ENCODE measurements around the gene RPL26. TPM values are rescaled to one million over a fixed set of nuclear protein-coding genes. Genes with fewer than 3 reads are reported as not detected.
"Not testable (repeated sequence)": the region's sequence is repeated elsewhere in the genome, so short reads cannot be mapped to it uniquely, and the experiment has no call there.

RPL26 gene
- total and polyA plus RNA-seq, 4 donors: 1,389 to 3,574 (median 1,470) TPM

DNA sequence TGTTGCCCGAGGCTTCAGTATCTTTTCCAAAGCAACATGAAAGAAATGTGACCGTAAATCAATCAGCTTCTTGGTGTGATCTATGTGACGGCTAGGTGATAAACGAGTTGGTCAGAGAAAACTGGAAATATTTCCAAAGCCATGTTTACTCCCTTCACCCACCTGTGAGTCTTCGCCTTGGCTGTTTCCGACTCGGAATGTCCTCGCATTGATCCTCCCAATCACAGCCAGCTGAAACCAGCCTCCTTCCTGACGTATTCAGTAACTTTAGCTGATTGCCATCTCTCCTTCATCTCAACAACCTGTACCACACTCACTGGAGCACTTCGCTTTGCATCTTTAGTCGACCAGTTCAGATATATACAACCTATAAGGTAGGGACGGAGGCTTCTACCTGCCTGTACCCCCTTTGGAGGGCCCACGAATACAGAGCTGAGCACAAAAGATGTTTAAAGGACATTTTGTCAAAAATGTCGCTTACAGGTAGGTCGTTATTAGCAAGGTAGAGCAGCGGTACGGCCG is 7.2 kb downstream of the RPL26 start:
- 10% methylated on average over 7 of the region's 18 CpGs for whole genome bisulfite sequencing (ENCODE audit: insufficient coverage)
- Histone ChIP-seq H3K4me3 (ENCODE audit: low read depth, low read length) (peak overlapping the region; percentile 91), H3K27me3 (ENCODE audit: control insufficient read depth, insufficient read depth, low read length) (no peaks in the 10 kb centered on the region), H3K36me3 (ENCODE audit: control insufficient read depth, insufficient read depth, low read length) (peaks cover 35% of the 10 kb centered on the region), H3K4me1 (ENCODE audit: control insufficient read depth, insufficient read depth, low read length) (peaks cover 19% of the 10 kb centered on the region), H3K27ac (ENCODE audit: low read depth, low read length) (peak overlapping the region; percentile 94), H3K9me3 (ENCODE audit: control insufficient read depth, insufficient read depth, low read length) (no peaks in the 10 kb centered on the region)
- DNase-seq (ENCODE audit: low read depth in 4 of 6, low spot score in 6 of 6): peak; percentile 11 to 79 (median 27)

DNA sequence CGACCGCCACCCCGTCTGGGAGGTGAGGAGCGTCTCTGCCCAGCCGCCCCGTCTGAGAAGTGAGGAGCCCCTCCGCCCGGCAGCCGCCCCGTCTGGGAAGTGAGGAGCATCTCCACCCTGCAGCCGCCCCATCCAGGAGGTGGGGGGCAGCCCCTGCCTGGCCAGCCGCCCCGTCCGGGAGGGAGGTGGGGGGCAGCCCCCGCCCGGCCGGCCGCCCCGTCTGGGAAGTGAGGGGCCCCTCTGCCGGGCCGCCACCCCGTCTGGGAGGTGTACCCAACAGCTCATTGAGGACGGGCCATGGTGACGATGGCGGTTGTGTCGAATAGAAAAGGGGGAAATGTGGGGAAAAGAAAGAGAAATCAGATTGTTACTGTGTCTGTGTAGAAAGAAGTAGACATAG is 9.1 kb downstream of the RPL26 start:
- peaks cover 34% of the 10 kb centered on the region for H3K36me3 ChIP-seq (ENCODE audit: control insufficient read depth, insufficient read depth, low read length)
- 97% methylated on average over 15 of the region's 26 CpGs for WGBS (ENCODE audit: insufficient coverage)
- H3K27ac ChIP-seq (ENCODE audit: low read depth, low read length): not testable (repeated sequence)

DNA sequence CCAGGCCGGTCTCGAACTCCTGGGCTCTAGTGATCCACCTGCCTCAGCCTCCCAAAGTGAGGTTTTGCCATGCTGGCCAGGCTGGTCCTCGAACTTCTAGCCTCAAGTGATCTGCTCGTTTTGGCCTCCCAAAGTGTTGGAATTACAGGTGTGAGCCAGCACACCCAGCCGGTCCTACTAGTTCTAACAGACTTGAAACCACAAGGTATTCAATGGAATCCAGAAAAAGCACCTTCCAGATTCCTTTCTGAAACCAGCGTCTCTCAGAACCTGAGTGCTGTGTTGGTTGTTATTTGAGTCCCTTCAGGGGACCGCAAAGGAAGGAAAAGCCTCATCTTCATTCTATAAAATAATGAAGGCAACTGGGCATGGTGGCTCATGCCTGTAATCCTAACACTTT is 10.6 kb downstream of the RPL26 start:
- 100% methylated on average over 2 of the region's 7 CpGs for WGBS (ENCODE audit: insufficient coverage)
- peaks cover 19% of the 10 kb centered on the region for H3K4me1 ChIP-seq (ENCODE audit: control insufficient read depth, insufficient read depth, low read length)
- no peak overlapping the region for H3K4me3 ChIP-seq (ENCODE audit: low read depth, low read length)
- H3K27ac ChIP-seq (ENCODE audit: low read depth, low read length): no peak overlapping the region
- no peak for DNase-seq (ENCODE audit: low read depth in 4 of 6, low spot score in 6 of 6)
- H3K27me3 ChIP-seq (ENCODE audit: control insufficient read depth, insufficient read depth, low read length): no peaks in the 10 kb centered on the region
- H3K36me3 ChIP-seq (ENCODE audit: control insufficient read depth, insufficient read depth, low read length): peaks cover 32% of the 10 kb centered on the region
- H3K9me3 ChIP-seq (ENCODE audit: control insufficient read depth, insufficient read depth, low read length): no peaks in the 10 kb centered on the region

More for the DNA sequence above, 9.1 kb downstream of the RPL26 start:
- not testable (repeated sequence) for H3K27me3 ChIP-seq (ENCODE audit: control insufficient read depth, insufficient read depth, low read length); DNase-seq (ENCODE audit: low read depth in 4 of 6, low spot score in 6 of 6); H3K4me3 ChIP-seq (ENCODE audit: low read depth, low read length); H3K9me3 ChIP-seq (ENCODE audit: control insufficient read depth, insufficient read depth, low read length)
- H3K4me1 ChIP-seq (ENCODE audit: control insufficient read depth, insufficient read depth, low read length): peaks cover 19% of the 10 kb centered on the region

DNA sequence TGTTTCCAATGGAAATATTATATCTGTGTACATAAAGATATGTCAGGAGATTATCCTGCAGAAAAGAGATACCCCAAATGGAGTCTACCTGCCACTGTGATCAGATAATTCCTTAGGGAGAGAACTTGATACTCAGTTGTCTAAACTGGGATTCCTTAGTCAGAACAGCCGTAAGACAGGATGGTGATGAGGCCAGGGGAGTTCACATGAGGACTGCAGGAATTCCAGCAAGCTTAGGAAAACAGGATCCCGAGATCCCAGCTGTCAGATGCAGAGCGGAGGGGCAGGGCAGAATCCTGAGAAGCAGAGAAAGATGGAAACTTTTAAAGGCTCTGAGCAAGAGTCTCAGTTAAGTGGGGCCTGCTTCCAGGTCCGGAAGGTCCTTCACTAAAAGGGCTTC is 11.2 kb downstream of the RPL26 start:
- no peaks in the 10 kb centered on the region for H3K27me3 ChIP-seq (ENCODE audit: control insufficient read depth, insufficient read depth, low read length)
- H3K9me3 ChIP-seq (ENCODE audit: control insufficient read depth, insufficient read depth, low read length): no peaks in the 10 kb centered on the region
- H3K4me1 ChIP-seq (ENCODE audit: control insufficient read depth, insufficient read depth, low read length): peaks cover 17% of the 10 kb centered on the region
- WGBS (ENCODE audit: insufficient coverage): 95% methylated on average over 3 of the region's 4 CpGs
- peaks cover 34% of the 10 kb centered on the region for H3K36me3 ChIP-seq (ENCODE audit: control insufficient read depth, insufficient read depth, low read length)
- DNase-seq (ENCODE audit: low read depth in 4 of 6, low spot score in 6 of 6): no peak
- H3K4me3 ChIP-seq (ENCODE audit: low read depth, low read length): no peak overlapping the region
- H3K27ac ChIP-seq (ENCODE audit: low read depth, low read length): no peak overlapping the region

DNA sequence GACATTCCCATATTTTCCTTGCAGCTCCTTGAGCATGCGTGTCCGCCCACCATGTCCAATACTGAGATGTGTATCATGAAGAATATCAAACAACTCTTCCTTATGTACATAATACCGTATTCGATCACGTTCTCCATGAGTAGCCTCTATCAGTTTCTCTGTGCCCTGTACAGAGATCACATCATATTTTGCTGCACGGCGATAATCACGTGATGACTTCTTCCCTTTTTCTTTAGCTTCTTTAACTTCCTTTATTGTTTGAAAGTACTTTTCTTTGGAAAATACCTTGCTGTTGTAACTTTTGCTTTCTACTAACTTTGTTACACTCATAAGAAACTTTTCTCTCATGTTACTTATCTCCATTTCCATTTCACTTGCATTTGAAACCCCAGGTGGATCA is 13.0 kb downstream of the RPL26 start:
- peaks cover 34% of the 10 kb centered on the region for H3K36me3 ChIP-seq (ENCODE audit: control insufficient read depth, insufficient read depth, low read length)
- H3K27ac ChIP-seq (ENCODE audit: low read depth, low read length): no peak overlapping the region
- no peak overlapping the region for H3K4me3 ChIP-seq (ENCODE audit: low read depth, low read length)
- WGBS (ENCODE audit: insufficient coverage): 100% methylated on average over 3 of the region's 8 CpGs
- peaks cover under 1% of the 10 kb centered on the region for H3K4me1 ChIP-seq (ENCODE audit: control insufficient read depth, insufficient read depth, low read length)
- no peaks in the 10 kb centered on the region for H3K9me3 ChIP-seq (ENCODE audit: control insufficient read depth, insufficient read depth, low read length)
- no peaks in the 10 kb centered on the region for H3K27me3 ChIP-seq (ENCODE audit: control insufficient read depth, insufficient read depth, low read length)
- DNase-seq (ENCODE audit: low read depth in 4 of 6, low spot score in 6 of 6): no peak

DNA sequence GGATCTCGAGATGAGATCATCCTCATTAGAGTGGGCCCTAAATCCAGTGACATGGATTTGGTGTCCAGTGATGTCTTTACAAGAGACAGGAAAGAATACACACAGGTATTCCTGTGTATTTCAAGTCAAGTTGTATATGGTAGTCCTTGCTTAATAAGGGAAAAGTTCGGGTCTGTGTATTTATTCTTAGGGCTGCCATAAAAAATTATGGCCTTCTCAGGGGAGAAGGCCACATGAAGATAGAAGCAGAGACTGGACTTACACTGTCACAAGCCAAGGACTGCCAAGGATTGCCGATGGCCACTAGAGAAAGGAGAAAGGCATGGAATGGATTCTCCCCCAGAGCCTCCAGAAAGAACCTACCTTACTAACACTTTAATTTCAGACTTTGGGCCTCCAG is 14.8 kb downstream of the RPL26 start:
- Histone ChIP-seq H3K4me1 (ENCODE audit: control insufficient read depth, insufficient read depth, low read length) (no peaks in the 10 kb centered on the region), H3K27ac (ENCODE audit: low read depth, low read length) (no peak overlapping the region), H3K4me3 (ENCODE audit: low read depth, low read length) (no peak overlapping the region), H3K9me3 (ENCODE audit: control insufficient read depth, insufficient read depth, low read length) (no peaks in the 10 kb centered on the region), H3K27me3 (ENCODE audit: control insufficient read depth, insufficient read depth, low read length) (no peaks in the 10 kb centered on the region), H3K36me3 (ENCODE audit: control insufficient read depth, insufficient read depth, low read length) (peaks cover 33% of the 10 kb centered on the region)
- no peak for DNase-seq (ENCODE audit: low read depth in 4 of 6, low spot score in 6 of 6)
- WGBS (ENCODE audit: insufficient coverage): 90% methylated on average over 2 of the region's 3 CpGs

DNA sequence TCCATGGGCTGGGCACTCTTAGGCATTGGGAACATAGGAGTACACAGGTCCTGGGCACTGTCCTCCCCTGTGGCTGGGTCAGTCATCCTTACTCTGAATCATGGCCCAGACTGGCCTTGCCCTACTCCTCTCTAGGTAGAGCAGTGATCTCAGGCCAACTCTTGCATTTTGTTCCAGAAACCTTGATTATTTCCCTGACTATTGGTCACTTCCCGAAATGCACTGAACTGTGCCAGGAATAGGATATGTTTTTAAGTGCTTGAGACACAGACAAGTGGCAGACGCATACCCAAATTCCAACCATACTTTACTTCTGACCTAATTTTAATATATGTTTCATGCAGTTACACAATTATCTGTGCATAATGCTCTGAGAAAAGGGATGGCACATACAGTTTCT is 16.8 kb downstream of the RPL26 start:
- Histone ChIP-seq H3K9me3 (ENCODE audit: control insufficient read depth, insufficient read depth, low read length) (no peaks in the 10 kb centered on the region), H3K4me3 (ENCODE audit: low read depth, low read length) (no peak overlapping the region), H3K36me3 (ENCODE audit: control insufficient read depth, insufficient read depth, low read length) (peaks cover 30% of the 10 kb centered on the region), H3K4me1 (ENCODE audit: control insufficient read depth, insufficient read depth, low read length) (peaks cover 2% of the 10 kb centered on the region), H3K27me3 (ENCODE audit: control insufficient read depth, insufficient read depth, low read length) (no peaks in the 10 kb centered on the region), H3K27ac (ENCODE audit: low read depth, low read length) (no peak overlapping the region)
- DNase-seq (ENCODE audit: low read depth in 4 of 6, low spot score in 6 of 6): no peak
- WGBS (ENCODE audit: insufficient coverage): no CpG with 5 or more reads among the region's 2 CpGs

DNA sequence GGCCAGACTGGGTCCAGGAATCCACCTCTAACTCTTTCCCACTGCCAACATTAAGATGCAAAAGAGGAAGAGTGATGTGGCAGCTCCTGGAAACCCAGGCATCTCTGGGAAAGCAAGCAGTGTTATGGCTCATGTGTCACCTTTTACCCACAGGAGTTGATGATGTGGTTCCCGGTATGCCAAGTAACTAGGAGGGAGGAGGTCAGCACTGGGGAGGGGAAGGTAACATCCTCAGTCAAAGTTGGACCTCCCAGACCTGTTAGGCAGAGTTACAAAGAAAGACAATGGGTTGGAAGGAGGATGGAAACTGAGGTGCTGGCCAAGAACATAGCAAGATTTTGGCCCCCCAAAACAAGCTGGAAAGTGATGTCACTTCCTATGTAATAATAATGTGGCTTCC is 17.9 kb downstream of the RPL26 start:
- DNase-seq (ENCODE audit: low read depth in 4 of 6, low spot score in 6 of 6): no peak
- Histone ChIP-seq H3K9me3 (ENCODE audit: control insufficient read depth, insufficient read depth, low read length) (no peaks in the 10 kb centered on the region), H3K4me3 (ENCODE audit: low read depth, low read length) (no peak overlapping the region), H3K27me3 (ENCODE audit: control insufficient read depth, insufficient read depth, low read length) (no peaks in the 10 kb centered on the region), H3K36me3 (ENCODE audit: control insufficient read depth, insufficient read depth, low read length) (peaks cover 30% of the 10 kb centered on the region), H3K27ac (ENCODE audit: low read depth, low read length) (no peak overlapping the region), H3K4me1 (ENCODE audit: control insufficient read depth, insufficient read depth, low read length) (peaks cover 2% of the 10 kb centered on the region)
- WGBS (ENCODE audit: insufficient coverage): 88% methylated on average over 1 of the region's 1 CpG

DNA sequence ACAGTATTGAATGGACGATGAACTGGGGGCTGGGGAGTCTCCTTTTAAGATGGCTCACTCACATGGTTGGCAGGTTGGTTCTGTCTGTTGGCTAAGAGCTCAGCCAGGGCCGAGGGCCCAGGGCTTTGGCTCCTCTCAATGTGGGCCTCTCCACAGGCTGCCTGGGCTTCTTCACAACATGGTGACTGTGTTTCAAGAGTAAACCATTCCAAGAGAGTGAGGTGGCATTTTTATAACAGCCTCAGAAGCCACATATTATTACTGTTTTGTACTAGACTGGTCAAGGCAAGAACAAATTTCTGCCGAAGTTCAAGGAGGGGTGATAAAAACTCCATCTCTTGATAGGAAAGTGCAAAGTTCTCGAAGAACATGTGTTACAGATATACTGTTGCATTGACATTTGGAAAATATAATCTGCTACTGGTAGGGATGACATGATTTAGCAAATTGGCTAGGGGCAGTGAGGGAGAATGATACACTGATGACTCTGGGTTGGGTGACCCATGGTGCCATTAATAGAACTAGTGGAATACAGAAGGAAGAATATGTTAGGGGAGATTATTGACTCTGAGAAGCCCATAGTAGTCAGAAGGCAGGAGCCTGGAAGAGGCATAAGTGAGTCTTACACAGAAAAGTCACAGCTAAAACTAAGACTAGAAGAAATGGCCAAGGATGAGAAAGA is 20.2 kb downstream of the RPL26 start:
- no peaks in the 10 kb centered on the region for H3K9me3 ChIP-seq (ENCODE audit: control insufficient read depth, insufficient read depth, low read length)
- H3K27ac ChIP-seq (ENCODE audit: low read depth, low read length): no peak overlapping the region
- H3K27me3 ChIP-seq (ENCODE audit: control insufficient read depth, insufficient read depth, low read length): no peaks in the 10 kb centered on the region
- DNase-seq (ENCODE audit: low read depth in 4 of 6, low spot score in 6 of 6): no peak
- peaks cover 2% of the 10 kb centered on the region for H3K4me1 ChIP-seq (ENCODE audit: control insufficient read depth, insufficient read depth, low read length)
- 87% methylated on average over 3 of the region's 4 CpGs for WGBS (ENCODE audit: insufficient coverage)
- no peak overlapping the region for H3K4me3 ChIP-seq (ENCODE audit: low read depth, low read length)
- H3K36me3 ChIP-seq (ENCODE audit: control insufficient read depth, insufficient read depth, low read length): peaks cover 19% of the 10 kb centered on the region

DNA sequence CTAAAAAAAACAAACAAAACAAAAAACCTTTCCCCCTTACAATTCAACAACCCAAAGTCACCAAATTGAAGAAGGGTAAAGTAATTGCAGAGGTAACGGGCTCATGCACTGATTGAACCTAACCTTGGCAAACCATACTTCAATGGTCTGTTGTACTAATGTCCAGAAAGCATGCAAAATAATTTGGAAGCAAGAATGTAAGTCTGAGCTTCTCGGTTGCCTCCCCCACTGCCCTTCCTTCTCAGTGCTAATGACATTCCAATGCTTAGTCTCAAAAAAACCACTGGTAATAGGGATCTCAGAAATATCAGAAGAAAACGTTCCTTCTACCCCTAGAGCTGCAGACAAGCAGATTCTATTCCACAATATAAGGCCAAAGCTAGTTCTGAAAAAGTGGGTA is 22.2 kb downstream of the RPL26 start:
- Histone ChIP-seq H3K4me3 (ENCODE audit: low read depth, low read length) (no peak overlapping the region), H3K27me3 (ENCODE audit: control insufficient read depth, insufficient read depth, low read length) (no peaks in the 10 kb centered on the region), H3K36me3 (ENCODE audit: control insufficient read depth, insufficient read depth, low read length) (peaks cover 13% of the 10 kb centered on the region), H3K9me3 (ENCODE audit: control insufficient read depth, insufficient read depth, low read length) (no peaks in the 10 kb centered on the region), H3K27ac (ENCODE audit: low read depth, low read length) (peak overlapping the region; percentile 47), H3K4me1 (ENCODE audit: control insufficient read depth, insufficient read depth, low read length) (peaks cover 2% of the 10 kb centered on the region)
- no CpG with 5 or more reads among the region's 3 CpGs for WGBS (ENCODE audit: insufficient coverage)
- DNase-seq (ENCODE audit: low read depth in 4 of 6, low spot score in 6 of 6): no peak
